Measurements from ENCODE around the gene LAMTOR2.

Gene LAMTOR2

GRCh38 chr1:156095906-156096508, 41.4 kb downstream of the LAMTOR2 start:
- Histone ChIP-seq H3K4me1 (ENCODE audit: control insufficient read depth in 1 of 2, insufficient read depth in 1 of 2, low read depth in 1 of 2, low read length in 1 of 2) (peaks cover 5 to 9% of the 10 kb centered on the region in 2 experiments), H3K36me3 (no peaks in the 10 kb centered on the region), H3K4me3 (ENCODE audit: low read depth in 1 of 2, low read length in 1 of 2) (no peak overlapping the region), H3K9me3 (no peaks in the 10 kb centered on the region), H3K27me3 (peaks cover 61% of the 10 kb centered on the region), H3K27ac (no peak overlapping the region)
- no peak for TF ChIP-seq CTCF (IDR thresholded peaks at IDR 0.05)

- H3K4me3 ChIP-seq (ENCODE audit: low read depth in 1 of 2, low read length in 1 of 2), result no peak overlapping the region
- peaks cover 5 to 9% of the 10 kb centered on the region in 2 experiments for H3K4me1 ChIP-seq (ENCODE audit: control insufficient read depth in 1 of 2, insufficient read depth in 1 of 2, low read depth in 1 of 2, low read length in 1 of 2)
- TF ChIP-seq CTCF (IDR thresholded peaks at IDR 0.05), result peak; percentile 81
- H3K36me3 ChIP-seq, result no peaks in the 10 kb centered on the region
- H3K9me3 ChIP-seq, result no peaks in the 10 kb centered on the region
- H3K27me3 ChIP-seq, result peaks cover 68% of the 10 kb centered on the region
- H3K27ac ChIP-seq, result peak overlapping the region; percentile 8
These were observed 42.2 kb downstream of the LAMTOR2 start for GRCh38 chr1:156096640-156097391.

GRCh38 chr1:156097499-156098178, 43.1 kb downstream of the LAMTOR2 start:
- Histone ChIP-seq H3K36me3 (no peaks in the 10 kb centered on the region), H3K4me1 (ENCODE audit: control insufficient read depth in 1 of 2, insufficient read depth in 1 of 2, low read depth in 1 of 2, low read length in 1 of 2) (peaks cover 5 to 9% of the 10 kb centered on the region in 2 experiments), H3K9me3 (no peaks in the 10 kb centered on the region), H3K27ac (no peak overlapping the region), H3K27me3 (peaks cover 68% of the 10 kb centered on the region), H3K4me3 (ENCODE audit: low read depth in 1 of 2, low read length in 1 of 2) (no peak overlapping the region)
- TF ChIP-seq CTCF (IDR thresholded peaks at IDR 0.05), result no peak

GRCh38 chr1:156098784-156099183, 44.2 kb downstream of the LAMTOR2 start:
- Histone ChIP-seq H3K36me3 (no peaks in the 10 kb centered on the region), H3K27ac (no peak overlapping the region), H3K27me3 (peaks cover 68% of the 10 kb centered on the region)

GRCh38 chr1:156099282-156099681, 44.7 kb downstream of the LAMTOR2 start:
- no peak overlapping the region for H3K27ac ChIP-seq
- H3K36me3 ChIP-seq, result no peaks in the 10 kb centered on the region
- H3K4me3 ChIP-seq (ENCODE audit: low read depth in 1 of 2, low read length in 1 of 2), result no peak overlapping the region
- peaks cover 5 to 12% of the 10 kb centered on the region in 2 experiments for H3K4me1 ChIP-seq (ENCODE audit: control insufficient read depth in 1 of 2, insufficient read depth in 1 of 2, low read depth in 1 of 2, low read length in 1 of 2)
- H3K27me3 ChIP-seq, result peaks cover 68% of the 10 kb centered on the region
- no peaks in the 10 kb centered on the region for H3K9me3 ChIP-seq
- TF ChIP-seq CTCF (IDR thresholded peaks at IDR 0.05), result no peak

More at GRCh38 chr1:156098784-156099183, 44.2 kb downstream of the LAMTOR2 start:
- no peaks in the 10 kb centered on the region for H3K9me3 ChIP-seq
- H3K4me3 ChIP-seq (ENCODE audit: low read depth in 1 of 2, low read length in 1 of 2), result no peak overlapping the region
- no peak for TF ChIP-seq CTCF (IDR thresholded peaks at IDR 0.05)
- peaks cover 5 to 12% of the 10 kb centered on the region in 2 experiments for H3K4me1 ChIP-seq (ENCODE audit: control insufficient read depth in 1 of 2, insufficient read depth in 1 of 2, low read depth in 1 of 2, low read length in 1 of 2)

Data from neutrophil (primary cell).